MM.1S (cell line): ENCODE data around the gene KBTBD13.

Experiments used
- DNase-seq: peaks from one replicate; pipeline ENCODE4 v3.0.0-alpha.2; 2015
- H2AFZ ChIP-seq: fragments of 300-600 bp; sonication (generic); 2 replicates; pipeline ENCODE4 v1.6.0; 2016; ENCODE audit warnings: antibody characterized with exemption, low read length
- H3F3A ChIP-seq: fragments of 300-600 bp; sonication (generic); 2 replicates; pipeline ENCODE4 v1.6.1; 2016; ENCODE audit warnings: mild to moderate bottlenecking, antibody characterized with exemption, low read length, moderate library complexity, mixed read lengths; ENCODE audit not compliant: insufficient read depth
- H3K27ac ChIP-seq: fragments of 300-600 bp; sonication (generic); 2 replicates; pipeline ENCODE4 v1.5.1; 2016; ENCODE audit warnings: mild to moderate bottlenecking, low read length
- H3K27me3 ChIP-seq: fragments of 300-600 bp; sonication (generic); replicated peaks from 2 replicates; pipeline ENCODE4 v1.6.0; 2016; ENCODE audit warnings: low read length; ENCODE audit not compliant: insufficient read depth
- H3K36me3 ChIP-seq: fragments of 300-600 bp; sonication (generic); replicated peaks from 2 replicates; pipeline ENCODE4 v1.6.1; 2016; ENCODE audit warnings: mild to moderate bottlenecking, low read length, mixed read lengths; ENCODE audit not compliant: insufficient read depth
- H3K4me1 ChIP-seq: fragments of 300-600 bp; sonication (generic); 2 replicates; pipeline ENCODE4 v1.6.1; 2016; ENCODE audit warnings: low read length, mixed read lengths
- H3K4me2 ChIP-seq: fragments of 300-600 bp; sonication (generic); 2 replicates; pipeline ENCODE4 v1.6.0; 2016; ENCODE audit warnings: low read depth, low read length
- H3K4me3 ChIP-seq: fragments of 300-600 bp; sonication (generic); 2 replicates; pipeline ENCODE4 v1.5.1; 2016; ENCODE audit warnings: low read length, mixed read lengths
- H3K79me2 ChIP-seq: fragments of 300-600 bp; sonication (generic); 2 replicates; pipeline ENCODE4 v1.6.1; 2016; ENCODE audit warnings: mixed run types, low read length, mixed read lengths
- H3K9ac ChIP-seq: fragments of 300-600 bp; sonication (generic); 2 replicates; pipeline ENCODE4 v1.6.1; 2016; ENCODE audit warnings: low read length, mixed read lengths
- H3K9me2 ChIP-seq: fragments of 300-600 bp; sonication (generic); replicated peaks from 2 replicates; pipeline ENCODE4 v1.6.1; 2016; ENCODE audit warnings: mild to moderate bottlenecking, low read length, mixed read lengths; ENCODE audit not compliant: insufficient read depth
- H3K9me3 ChIP-seq: fragments of 300-600 bp; sonication (generic); replicated peaks from 2 replicates; pipeline ENCODE4 v1.6.1; 2016; ENCODE audit warnings: mild to moderate bottlenecking, low read length, mixed read lengths; ENCODE audit not compliant: insufficient read depth
- H4K20me1 ChIP-seq: fragments of 300-600 bp; sonication (generic); 2 replicates; pipeline ENCODE4 v1.6.1; 2016; ENCODE audit warnings: mild to moderate bottlenecking, low read length, moderate library complexity, mixed read lengths; ENCODE audit not compliant: insufficient read depth
- EZH2 ChIP-seq: fragments of 300-600 bp; sonication (generic); optimal IDR thresholded peaks from 2 replicates; pipeline ENCODE3; 2017; ENCODE audit warnings: low read depth, mild to moderate bottlenecking, antibody characterized with exemption, low read length, mixed read lengths
- EZH2phosphoT487 ChIP-seq: fragments of 300-600 bp; sonication (generic); IDR thresholded peaks from 2 replicates; pipeline ENCODE4 v1.6.1; 2018; ENCODE audit warnings: antibody characterized with exemption, low read length
- TF ChIP-seq, protein P1 (sequence below): fragments of 300-600 bp; sonication (generic); IDR thresholded peaks from 2 replicates; pipeline ENCODE4 v1.5.1; 2016; ENCODE audit warnings: antibody characterized with exemption, low read length, mixed read lengths

KBTBD13 gene

DNA sequence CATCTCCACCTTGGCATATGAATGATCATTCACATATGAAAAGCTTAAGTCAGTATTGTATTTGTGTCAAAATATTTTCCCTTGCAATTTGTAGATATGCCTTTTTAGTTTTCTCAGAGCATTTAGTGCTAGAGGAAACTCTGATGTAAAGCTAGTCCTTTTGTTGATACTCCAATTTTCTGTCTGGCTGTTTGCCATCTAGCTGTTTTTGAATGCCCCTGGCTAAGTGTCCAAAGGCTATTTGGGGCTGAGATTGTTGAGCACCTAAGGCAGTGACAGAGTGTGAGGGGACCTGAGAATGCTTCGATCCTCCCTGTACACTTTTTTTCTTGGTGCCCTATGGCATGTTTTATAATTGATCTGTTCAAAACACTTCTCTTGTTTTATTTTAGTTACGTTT is 28.3 kb upstream of the KBTBD13 start:
- peaks cover 32% of the 10 kb centered on the region for H3F3A ChIP-seq
- no peak overlapping the region for H3K27ac ChIP-seq
- H3K79me2 ChIP-seq: no peaks in the 10 kb centered on the region
- no peak overlapping the region for H3K9ac ChIP-seq
- no peak overlapping the region for H3K4me2 ChIP-seq
- no peak for TF ChIP-seq EZH2
- TF ChIP-seq, protein P1, sequence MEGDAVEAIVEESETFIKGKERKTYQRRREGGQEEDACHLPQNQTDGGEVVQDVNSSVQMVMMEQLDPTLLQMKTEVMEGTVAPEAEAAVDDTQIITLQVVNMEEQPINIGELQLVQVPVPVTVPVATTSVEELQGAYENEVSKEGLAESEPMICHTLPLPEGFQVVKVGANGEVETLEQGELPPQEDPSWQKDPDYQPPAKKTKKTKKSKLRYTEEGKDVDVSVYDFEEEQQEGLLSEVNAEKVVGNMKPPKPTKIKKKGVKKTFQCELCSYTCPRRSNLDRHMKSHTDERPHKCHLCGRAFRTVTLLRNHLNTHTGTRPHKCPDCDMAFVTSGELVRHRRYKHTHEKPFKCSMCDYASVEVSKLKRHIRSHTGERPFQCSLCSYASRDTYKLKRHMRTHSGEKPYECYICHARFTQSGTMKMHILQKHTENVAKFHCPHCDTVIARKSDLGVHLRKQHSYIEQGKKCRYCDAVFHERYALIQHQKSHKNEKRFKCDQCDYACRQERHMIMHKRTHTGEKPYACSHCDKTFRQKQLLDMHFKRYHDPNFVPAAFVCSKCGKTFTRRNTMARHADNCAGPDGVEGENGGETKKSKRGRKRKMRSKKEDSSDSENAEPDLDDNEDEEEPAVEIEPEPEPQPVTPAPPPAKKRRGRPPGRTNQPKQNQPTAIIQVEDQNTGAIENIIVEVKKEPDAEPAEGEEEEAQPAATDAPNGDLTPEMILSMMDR: no peak
- no peak for TF ChIP-seq EZH2phosphoT487
- no peaks in the 10 kb centered on the region for H3K9me2 ChIP-seq
- H3K27me3 ChIP-seq: no peaks in the 10 kb centered on the region
- H3K9me3 ChIP-seq: no peaks in the 10 kb centered on the region
- no peak overlapping the region for H3K4me3 ChIP-seq
- no peak for DNase-seq
- no peak overlapping the region for H2AFZ ChIP-seq
- no peaks in the 10 kb centered on the region for H4K20me1 ChIP-seq
- H3K4me1 ChIP-seq: peaks cover 32% of the 10 kb centered on the region
- no peaks in the 10 kb centered on the region for H3K36me3 ChIP-seq

DNA sequence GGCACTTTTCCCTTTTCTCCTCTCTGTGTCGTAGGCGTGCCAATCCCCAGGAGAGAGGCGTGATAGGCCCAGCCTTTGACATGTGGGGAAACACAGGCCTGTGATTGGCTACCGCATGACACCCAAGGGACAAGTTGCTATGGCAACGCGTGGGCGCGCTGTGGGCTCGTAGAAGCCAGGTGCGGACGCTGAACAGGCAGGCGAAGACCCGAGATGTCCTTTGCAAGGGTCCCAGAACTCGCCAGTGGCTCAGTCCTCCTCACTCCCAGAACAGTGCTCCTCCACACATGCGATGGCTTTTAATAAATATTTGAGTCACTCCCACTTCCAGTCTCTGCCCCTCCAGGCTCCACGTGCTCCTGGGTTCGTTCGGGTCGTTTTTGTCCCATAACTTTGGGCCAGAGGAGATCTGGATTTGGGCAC is 27.1 kb upstream of the KBTBD13 start:
- Histone ChIP-seq H3F3A (peaks cover 40% of the 10 kb centered on the region), H3K36me3 (no peaks in the 10 kb centered on the region), H3K9ac (peak overlapping the region; percentile 35), H3K9me3 (no peaks in the 10 kb centered on the region), H4K20me1 (no peaks in the 10 kb centered on the region), H3K27ac (peak overlapping the region; percentile 34; the same call in 1 of the 2 replicates), H2AFZ (peak overlapping the region; percentile 86), H3K9me2 (no peaks in the 10 kb centered on the region), H3K4me1 (peaks cover 44% of the 10 kb centered on the region), H3K79me2 (no peaks in the 10 kb centered on the region), H3K4me2 (peak overlapping the region; percentile 98), H3K27me3 (no peaks in the 10 kb centered on the region), H3K4me3 (peak overlapping the region; percentile 61)
- DNase-seq: peak; percentile 96
- TF ChIP-seq EZH2: no peak
- TF ChIP-seq, protein P1: no peak
- no peak for TF ChIP-seq EZH2phosphoT487

DNA sequence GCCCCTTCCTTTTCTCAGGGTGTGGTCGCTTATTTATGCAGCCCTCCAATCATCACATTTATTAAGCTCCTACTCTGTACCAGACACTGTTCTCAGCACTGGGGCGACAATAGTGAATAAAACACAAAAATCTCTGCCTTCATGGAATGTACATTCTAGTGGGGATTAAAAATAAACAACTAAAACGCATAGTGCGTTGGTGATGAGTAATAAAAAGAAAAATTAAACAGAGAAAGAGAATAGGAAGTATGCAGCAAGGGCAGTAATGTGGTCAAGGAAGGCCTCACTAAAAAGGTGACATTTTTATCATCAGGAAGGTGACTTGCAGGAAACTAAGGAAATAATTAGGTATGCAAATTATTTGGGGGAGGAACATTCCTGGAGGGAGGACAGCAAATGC is 26.3 kb upstream of the KBTBD13 start:
- Histone ChIP-seq H3K4me1 (peaks cover 46% of the 10 kb centered on the region), H3K79me2 (no peaks in the 10 kb centered on the region), H3K4me2 (peak overlapping the region; percentile 98), H3K9ac (peak overlapping the region; percentile 35; the same call in 1 of the 2 replicates), H3K4me3 (0 out of 2 replicates have a peak overlapping the region, but pooled peaks have one; percentile 61), H3K27me3 (no peaks in the 10 kb centered on the region), H4K20me1 (no peaks in the 10 kb centered on the region), H3K9me2 (no peaks in the 10 kb centered on the region), H3K36me3 (no peaks in the 10 kb centered on the region), H2AFZ (peak overlapping the region; percentile 86; the same call in 1 of the 2 replicates), H3F3A (peaks cover 40% of the 10 kb centered on the region), H3K9me3 (no peaks in the 10 kb centered on the region), H3K27ac (peak overlapping the region; percentile 34; the same call in 1 of the 2 replicates)
- TF ChIP-seq, protein P1: no peak
- TF ChIP-seq EZH2 (no peak), EZH2phosphoT487 (no peak)
- no peak for DNase-seq
